GM18873 (cell line): ENCODE results near the gene EFR3B.
A peak's percentile ranks its signal among the peaks of the same experiment; 100 is the strongest.
"Not testable (repeated sequence)": the region's sequence is repeated elsewhere in the genome, so short reads cannot be mapped to it uniquely, and the experiment has no call there.

Source experiments
- ATAC-seq: cut with Tn5 transposase; IDR thresholded peaks from one replicate; pipeline ENCODE4 v1.9.1; 2021; ENCODE audit warnings: mild to moderate bottlenecking, moderate library complexity, moderate number of reproducible peaks; ENCODE audit not compliant: unreplicated experiment, low FRiP score

The EFR3B gene

GRCh38 chr2:25132299-25132635 is 90.4 kb downstream of the EFR3B start:
- no peak for ATAC-seq

- no peak for ATAC-seq
Measured at GRCh38 chr2:25132693-25133092, 90.8 kb downstream of the EFR3B start.

GRCh38 chr2:25140535-25140934 is 98.7 kb downstream of the EFR3B start:
- not testable (repeated sequence) for ATAC-seq

- no peak for ATAC-seq
Measured at GRCh38 chr2:25141120-25141519, 99.2 kb downstream of the EFR3B start.

GRCh38 chr2:25145803-25146202 is 103.9 kb downstream of the EFR3B start:
- ATAC-seq, result no peak

GRCh38 chr2:25146896-25147295 is 105.0 kb downstream of the EFR3B start:
- no peak for ATAC-seq

- no peak for ATAC-seq
Measured at GRCh38 chr2:25149646-25150045, 107.8 kb downstream of the EFR3B start.

- not testable (repeated sequence) for ATAC-seq
Measured at GRCh38 chr2:25150993-25151392, 109.1 kb downstream of the EFR3B start.

- ATAC-seq, result no peak
Measured at GRCh38 chr2:25151718-25152117, 109.8 kb downstream of the EFR3B start.

GRCh38 chr2:25155401-25155800 is 113.5 kb downstream of the EFR3B start:
- no peak for ATAC-seq

- no peak for ATAC-seq
Measured at GRCh38 chr2:25158096-25158852, 116.4 kb downstream of the EFR3B start.

- no peak for ATAC-seq
Measured at GRCh38 chr2:25159949-25160348, 118.1 kb downstream of the EFR3B start.

GRCh38 chr2:25160376-25160775 is 118.5 kb downstream of the EFR3B start:
- no peak for ATAC-seq

- no peak for ATAC-seq
Measured at GRCh38 chr2:25161055-25161781, 119.3 kb downstream of the EFR3B start.

- ATAC-seq, result not testable (repeated sequence)
Measured at GRCh38 chr2:25162061-25162460, 120.2 kb downstream of the EFR3B start.

GRCh38 chr2:25164561-25164960 is 122.7 kb downstream of the EFR3B start:
- ATAC-seq, result no peak

GRCh38 chr2:25165992-25166875 is 124.4 kb downstream of the EFR3B start:
- ATAC-seq, result peak; percentile 77

- no peak for ATAC-seq
Measured at GRCh38 chr2:25168256-25169072, 126.6 kb downstream of the EFR3B start, which contains the start of gene POMC. Gene POMC, minus strand, starts transcription at chr2:25168580. Its CDS starts 3,808 bp downstream, at chr2:25164772.

- no peak for ATAC-seq
Measured at GRCh38 chr2:25169073-25169470, 127.2 kb downstream of the EFR3B start.

- ATAC-seq, result no peak
Measured at GRCh38 chr2:25170888-25171287, 129.0 kb downstream of the EFR3B start.
